Suprapubic skin (tissue), 4 donors: ENCODE results near the gene TCEA2.

Experiments
- CTCF ChIP-seq, 2 donors: fragments of 200-600 bp in 1 of 2; fragments of 450-650 bp in 1 of 2; sonication (generic) in 1 of 2; IDR thresholded peaks; one replicate each; pipeline ENCODE4 v1.5.1; 2016 to 2019; ENCODE audit warnings: antibody characterized with exemption in 2 of 2, mild to moderate bottlenecking in 1 of 2, moderate library complexity in 1 of 2
- EP300 ChIP-seq: sonication (generic); formaldehyde crosslinking; IDR thresholded peaks from one replicate; pipeline ENCODE4 v1.6.1; 2017; ENCODE audit warnings: antibody characterized with exemption
- POLR2A ChIP-seq, 2 donors: fragments of 450-650 bp; IDR thresholded peaks; one replicate each; pipeline ENCODE4 v1.6.1; 2017; ENCODE audit warnings: antibody characterized with exemption in 2 of 2, mild to moderate bottlenecking in 2 of 2, moderate library complexity in 2 of 2
- POLR2AphosphoS5 ChIP-seq, 3 donors: sonication (generic); formaldehyde crosslinking; IDR thresholded peaks; one replicate each; pipeline ENCODE4 v1.6.1; 2017; ENCODE audit warnings: antibody characterized with exemption in 3 of 3

GRCh38 chr20:64082126-64082731, 19.2 kb downstream of the TCEA2 start:
- TF ChIP-seq CTCF (IDR thresholded peaks at IDR 0.05) (no peak), POLR2A (IDR thresholded peaks at IDR 0.05) (no peak), POLR2AphosphoS5 (IDR thresholded peaks at IDR 0.05) (no peak), EP300 (no peak)
